H9 (cell line): ENCODE results near the gene KIF12. TPM values are rescaled to one million over a fixed set of nuclear protein-coding genes. Genes with fewer than 3 reads are reported as not detected.

Experiments
- DNase-seq: peaks from one replicate; pipeline ENCODE4 v3.0.0-alpha.2; 2017
- H2AFZ ChIP-seq: one replicate; pipeline ENCODE4 v1.6.1; 2013; ENCODE audit warnings: mild to moderate bottlenecking, low read length, control low read depth, moderate library complexity
- H2AK5ac ChIP-seq: 2 replicates; pipeline ENCODE4 v1.6.1; 2013; ENCODE audit warnings: low read length, control low read depth, mixed read lengths; ENCODE audit not compliant: insufficient read length
- H2BK120ac ChIP-seq: one replicate; pipeline ENCODE4 v1.6.1; 2013; ENCODE audit warnings: low read depth, mild to moderate bottlenecking, low read length, control low read depth, inconsistent platforms; ENCODE audit not compliant: poor library complexity, severe bottlenecking
- H2BK12ac ChIP-seq: 2 replicates; pipeline ENCODE4 v1.6.1; 2013; ENCODE audit warnings: low read length, control low read depth, mixed read lengths, low read depth; ENCODE audit not compliant: insufficient read length
- H2BK15ac ChIP-seq: 2 replicates; pipeline ENCODE4 v1.6.1; 2013; ENCODE audit warnings: low read depth, low read length, control low read depth
- H2BK20ac ChIP-seq: one replicate; pipeline ENCODE4 v1.6.1; 2013; ENCODE audit warnings: low read depth, mild to moderate bottlenecking, low read length, control low read depth, inconsistent platforms; ENCODE audit not compliant: poor library complexity, severe bottlenecking
- H2BK5ac ChIP-seq: 2 replicates; pipeline ENCODE4 v1.6.1; 2013; ENCODE audit warnings: low read length, control low read depth, mixed read lengths; ENCODE audit not compliant: insufficient read length
- H3K14ac ChIP-seq: 2 replicates; pipeline ENCODE4 v1.6.1; 2013; ENCODE audit warnings: low read length, control low read depth; ENCODE audit not compliant: insufficient read depth
- H3K18ac ChIP-seq: 2 replicates; pipeline ENCODE4 v1.6.1; 2013; ENCODE audit warnings: low read depth, mild to moderate bottlenecking, mixed read lengths, low read length, control low read depth; ENCODE audit not compliant: insufficient read length
- H3K23ac ChIP-seq: 2 replicates; pipeline ENCODE4 v1.6.1; 2013; ENCODE audit warnings: low read length, control low read depth, mixed read lengths, low read depth; ENCODE audit not compliant: insufficient read length
- H3K23me2 ChIP-seq: 2 replicates; pipeline ENCODE4 v1.6.1; 2013; ENCODE audit warnings: low read depth, mild to moderate bottlenecking, mixed read lengths, low read length, control low read depth; ENCODE audit not compliant: insufficient read length, poor library complexity, severe bottlenecking
- H3K27ac ChIP-seq: 2 replicates; pipeline ENCODE4 v1.5.1; 2013; ENCODE audit warnings: low read length, control low read depth, mixed read lengths, low read depth; ENCODE audit not compliant: insufficient read length
- H3K27me3 ChIP-seq: 2 replicates; pipeline ENCODE4 v1.6.1; 2013; ENCODE audit warnings: low read length, control low read depth, inconsistent platforms; ENCODE audit not compliant: insufficient read depth
- H3K4ac ChIP-seq: 2 replicates; pipeline ENCODE4 v1.6.1; 2013; ENCODE audit warnings: low read depth, mild to moderate bottlenecking, control low read depth, inconsistent platforms, low read length, moderate library complexity
- H3K4me1 ChIP-seq: 2 replicates; pipeline ENCODE4 v1.6.1; 2013; ENCODE audit warnings: low read length, control low read depth, inconsistent platforms; ENCODE audit not compliant: insufficient read depth
- H3K4me2 ChIP-seq: 2 replicates; pipeline ENCODE4 v1.6.1; 2013; ENCODE audit warnings: low read length, control low read depth, mixed read lengths; ENCODE audit not compliant: insufficient read length, insufficient read depth
- H3K56ac ChIP-seq: 2 replicates; pipeline ENCODE4 v1.6.1; 2013; ENCODE audit warnings: low read depth, mild to moderate bottlenecking, mixed read lengths, low read length, control low read depth; ENCODE audit not compliant: insufficient read length
- H3K79me1 ChIP-seq: 2 replicates; pipeline ENCODE4 v1.6.1; 2013; ENCODE audit warnings: low read depth, mild to moderate bottlenecking, moderate library complexity, low read length, control low read depth, inconsistent platforms; ENCODE audit not compliant: insufficient read depth, poor library complexity, severe bottlenecking
- H3K79me2 ChIP-seq: 2 replicates; pipeline ENCODE4 v1.6.1; 2013; ENCODE audit warnings: low read length, control low read depth, inconsistent platforms; ENCODE audit not compliant: insufficient read depth
- H3K9ac ChIP-seq: 2 replicates; pipeline ENCODE4 v1.6.1; 2013; ENCODE audit warnings: low read length, control low read depth, mixed read lengths; ENCODE audit not compliant: insufficient read length; ENCODE audit errors: extremely low read depth
- H3K9me3 ChIP-seq: one replicate; pipeline ENCODE4 v1.6.1; 2013; ENCODE audit warnings: low read depth, low read length, inconsistent platforms; ENCODE audit not compliant: control insufficient read depth
- H3T11ph ChIP-seq: one replicate; pipeline ENCODE4 v1.6.1; 2013; ENCODE audit warnings: mild to moderate bottlenecking, low read length, control low read depth, inconsistent platforms
- H4K20me1 ChIP-seq: one replicate; pipeline ENCODE4 v1.6.1; 2013; ENCODE audit not compliant: control insufficient read depth, insufficient read length, insufficient read depth
- H4K5ac ChIP-seq: 2 replicates; pipeline ENCODE4 v1.6.1; 2013; ENCODE audit warnings: low read depth, mild to moderate bottlenecking, mixed read lengths, low read length, control low read depth; ENCODE audit not compliant: insufficient read length
- H4K8ac ChIP-seq: replicated peaks from 2 replicates; pipeline ENCODE4 v1.6.1; 2013; ENCODE audit warnings: low read length, control low read depth, mixed read lengths, low read depth; ENCODE audit not compliant: insufficient read length
- H4K91ac ChIP-seq: 2 replicates; pipeline ENCODE4 v1.6.1; 2013; ENCODE audit warnings: low read depth, mild to moderate bottlenecking, moderate library complexity, mixed read lengths, low read length, control low read depth; ENCODE audit not compliant: insufficient read length
- H3K27ac Mint-ChIP-seq, 3 experiments: 2 replicates in 2 of 3; 3 replicates in 1 of 3; pipeline ENCODE4 v1.8.0; 2020 to 2021; ENCODE audit warnings: mixed read lengths in 3 of 3, mild to moderate bottlenecking in 1 of 3, moderate library complexity in 1 of 3
- H3K27me3 Mint-ChIP-seq: 2 replicates; pipeline ENCODE4 v1.8.0; 2021; ENCODE audit warnings: low read depth, mild to moderate bottlenecking, moderate library complexity, mixed read lengths
- H3K36me3 Mint-ChIP-seq, 3 experiments: 2 replicates in 2 of 3; 3 replicates in 1 of 3; pipeline ENCODE4 v1.8.0; 2020 to 2021; ENCODE audit warnings: low read depth in 3 of 3, mixed read lengths in 3 of 3; ENCODE audit not compliant: insufficient read depth in 1 of 3
- H3K4me1 Mint-ChIP-seq, 2 experiments: 2 replicates each; pipeline ENCODE4 v1.8.0; 2020; ENCODE audit warnings: mixed read lengths in 2 of 2
- H3K4me3 Mint-ChIP-seq, 2 experiments: 2 replicates in 1 of 2; 3 replicates in 1 of 2; pipeline ENCODE4 v1.8.0; 2020 to 2021; ENCODE audit warnings: mild to moderate bottlenecking in 2 of 2, mixed read lengths in 2 of 2, moderate library complexity in 1 of 2
- H3K9me3 Mint-ChIP-seq, 2 experiments: 2 replicates in 1 of 2; 3 replicates in 1 of 2; pipeline ENCODE4 v1.8.0; 2020; ENCODE audit warnings: mild to moderate bottlenecking in 2 of 2, mixed read lengths in 2 of 2, moderate library complexity in 1 of 2
- WGBS: extraction: QIAGEN DNeasy Blood & Tissue Kit; methylation state at CpG from one replicate; pipeline ENCODE4 v1.1.7; 2013; ENCODE audit warnings: missing lambda C conversion rate, low lambda C conversion rate, mixed read lengths; ENCODE audit not compliant: insufficient read length; ENCODE audit errors: extremely low coverage; 5-methylcytosine and 5-hydroxymethylcytosine counted together
- total RNA-seq: library from RNA; stranded (reverse); gene quantifications from 2 replicates; pipeline ENCODE4 v1.2.1, GENCODE V29; 2021
- TF ChIP-seq, protein P1 (sequence below): fragments of 200-600 bp; sonication (generic); conservative IDR thresholded peaks from 3 replicates; pipeline ENCODE4 v1.8.0; 2021; ENCODE audit warnings: antibody characterized with exemption, mild to moderate bottlenecking

Gene KIF12
- total RNA-seq, 1 experiment from 2014 or later: 3.3 TPM

DNA sequence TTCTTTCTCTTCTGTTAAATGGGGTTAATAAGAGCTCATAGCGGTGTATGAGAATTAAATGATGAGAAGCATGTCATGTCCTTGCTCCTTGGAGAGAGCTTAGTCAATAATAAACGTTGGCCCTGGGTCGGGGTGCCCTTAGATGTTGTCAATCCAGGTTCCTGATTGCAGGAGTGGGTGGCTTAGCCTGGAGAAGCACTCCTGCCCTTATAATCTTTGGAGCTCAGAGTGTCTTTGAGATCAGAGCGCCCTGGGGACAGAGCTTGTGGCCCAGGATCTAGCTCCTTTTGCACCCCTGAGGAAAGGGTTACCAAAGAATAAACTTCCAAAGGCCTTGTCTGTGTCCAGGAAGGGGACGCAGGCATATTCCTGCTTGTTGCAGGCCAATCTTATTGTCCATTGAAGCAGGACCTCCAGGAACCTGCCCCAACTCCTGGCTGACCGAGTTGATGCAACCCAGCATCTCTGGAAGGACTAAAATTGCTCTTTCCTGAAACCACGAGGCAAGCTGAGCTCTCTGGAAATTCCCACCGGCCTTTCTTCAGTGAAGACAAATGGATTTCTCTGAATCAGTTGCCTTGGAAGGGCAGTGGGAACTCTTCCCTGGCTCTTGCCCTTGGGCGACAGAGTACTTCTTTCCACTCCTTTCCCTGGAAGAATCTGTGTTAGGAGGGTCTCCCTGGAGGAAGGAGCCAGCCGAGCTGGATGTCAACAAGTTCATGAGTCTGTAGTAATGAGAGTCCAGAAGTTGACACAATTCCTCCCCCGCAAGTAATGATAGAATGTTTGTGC lies 14.6 kb downstream of the KIF12 start:
- Histone ChIP-seq H4K8ac (no peak overlapping the region), H3K9ac (no peak overlapping the region), H3K27me3 (no peaks in the 10 kb centered on the region), H2BK120ac (no peak overlapping the region), H3K14ac (no peak overlapping the region), H3T11ph (no peak overlapping the region), H3K23me2 (no peaks in the 10 kb centered on the region), H2AK5ac (no peak overlapping the region), H2BK15ac (no peak overlapping the region), H4K20me1 (no peaks in the 10 kb centered on the region), H2BK5ac (no peak overlapping the region), H3K4me1 (no peaks in the 10 kb centered on the region), H4K91ac (no peak overlapping the region), H2AFZ (no peak overlapping the region), H3K79me1 (no peaks in the 10 kb centered on the region), H3K27ac (no peak overlapping the region), H3K4me2 (no peak overlapping the region), H3K9me3 (no peaks in the 10 kb centered on the region), H4K5ac (no peak overlapping the region), H3K56ac (no peak overlapping the region), H3K79me2 (no peaks in the 10 kb centered on the region), H2BK20ac (no peak overlapping the region), H2BK12ac (no peak overlapping the region), H3K23ac (no peak overlapping the region), H3K18ac (no peak overlapping the region), H3K4ac (no peak overlapping the region)
- Mint-ChIP-seq H3K36me3 (no peaks in the 10 kb centered on the region), H3K4me1 (0 out of 4 replicates have a peak, but pooled peaks cover 0 to 3% of the 10 kb centered on the region in 2 experiments), H3K9me3 (no peaks in the 10 kb centered on the region), H3K27ac (no peak overlapping the region), H3K4me3 (no peak overlapping the region), H3K27me3 (peaks cover 23% of the 10 kb centered on the region)
- DNase-seq: no peak
- TF ChIP-seq, protein P1, sequence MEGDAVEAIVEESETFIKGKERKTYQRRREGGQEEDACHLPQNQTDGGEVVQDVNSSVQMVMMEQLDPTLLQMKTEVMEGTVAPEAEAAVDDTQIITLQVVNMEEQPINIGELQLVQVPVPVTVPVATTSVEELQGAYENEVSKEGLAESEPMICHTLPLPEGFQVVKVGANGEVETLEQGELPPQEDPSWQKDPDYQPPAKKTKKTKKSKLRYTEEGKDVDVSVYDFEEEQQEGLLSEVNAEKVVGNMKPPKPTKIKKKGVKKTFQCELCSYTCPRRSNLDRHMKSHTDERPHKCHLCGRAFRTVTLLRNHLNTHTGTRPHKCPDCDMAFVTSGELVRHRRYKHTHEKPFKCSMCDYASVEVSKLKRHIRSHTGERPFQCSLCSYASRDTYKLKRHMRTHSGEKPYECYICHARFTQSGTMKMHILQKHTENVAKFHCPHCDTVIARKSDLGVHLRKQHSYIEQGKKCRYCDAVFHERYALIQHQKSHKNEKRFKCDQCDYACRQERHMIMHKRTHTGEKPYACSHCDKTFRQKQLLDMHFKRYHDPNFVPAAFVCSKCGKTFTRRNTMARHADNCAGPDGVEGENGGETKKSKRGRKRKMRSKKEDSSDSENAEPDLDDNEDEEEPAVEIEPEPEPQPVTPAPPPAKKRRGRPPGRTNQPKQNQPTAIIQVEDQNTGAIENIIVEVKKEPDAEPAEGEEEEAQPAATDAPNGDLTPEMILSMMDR: no peak
- no CpG with 5 or more reads among the region's 11 CpGs for WGBS
